Loucy (cell line): ENCODE measurements around the gene NEDD4L.

Experiments
- H2AFZ ChIP-seq: fragments of 200-600 bp; sonication (generic); 2 replicates; pipeline ENCODE4 v1.6.0; 2016; ENCODE audit warnings: antibody characterized with exemption, mild to moderate bottlenecking, low read length, moderate library complexity
- H3F3A ChIP-seq: fragments of 200-600 bp; 2 replicates; pipeline ENCODE4 v1.6.0; 2016; ENCODE audit warnings: antibody characterized with exemption, low read depth, mild to moderate bottlenecking
- H3K27me3 ChIP-seq: fragments of 200-600 bp; sonication (generic); 2 replicates; pipeline ENCODE4 v1.6.1; 2014; ENCODE audit warnings: low read length, mild to moderate bottlenecking; ENCODE audit not compliant: insufficient read depth, poor library complexity, severe bottlenecking
- H3K36me3 ChIP-seq: fragments of 200-600 bp; sonication (generic); 2 replicates; pipeline ENCODE4 v1.6.1; 2016; ENCODE audit warnings: low read length; ENCODE audit not compliant: insufficient read depth
- H3K4me1 ChIP-seq: fragments of 200-600 bp; sonication (generic); 2 replicates; pipeline ENCODE4 v1.5.1; 2014; ENCODE audit warnings: low read length, mild to moderate bottlenecking; ENCODE audit not compliant: insufficient read depth, poor library complexity, severe bottlenecking
- H3K4me2 ChIP-seq: fragments of 200-600 bp; sonication (generic); 2 replicates; pipeline ENCODE4 v1.6.0; 2014; ENCODE audit warnings: antibody characterized with exemption, low read length, low read depth, mild to moderate bottlenecking; ENCODE audit not compliant: poor library complexity, severe bottlenecking
- H3K4me3 ChIP-seq: fragments of 200-600 bp; sonication (generic); 2 replicates; pipeline ENCODE4 v1.5.1; 2014; ENCODE audit warnings: low read length, mild to moderate bottlenecking, mixed read lengths; ENCODE audit not compliant: poor library complexity, severe bottlenecking
- H3K79me2 ChIP-seq: fragments of 200-600 bp; sonication (generic); 2 replicates; pipeline ENCODE4 v1.6.1; 2014; ENCODE audit warnings: low read length; ENCODE audit not compliant: insufficient read depth
- H3K9ac ChIP-seq: fragments of 200-600 bp; sonication (generic); 2 replicates; pipeline ENCODE4 v1.6.0; 2014; ENCODE audit warnings: mild to moderate bottlenecking, low read depth, low read length, moderate library complexity; ENCODE audit not compliant: poor library complexity, severe bottlenecking
- H3K9me2 ChIP-seq: fragments of 200-600 bp; sonication (generic); replicated peaks from 2 replicates; pipeline ENCODE4 v1.6.1; 2016; ENCODE audit warnings: low read depth, low read length, mixed read lengths
- H3K9me3 ChIP-seq: fragments of 200-600 bp; sonication (generic); 2 replicates; pipeline ENCODE4 v1.6.1; 2014; ENCODE audit warnings: mild to moderate bottlenecking, antibody characterized with exemption, low read length, low read depth; ENCODE audit not compliant: insufficient read depth
- H4K20me1 ChIP-seq: fragments of 200-600 bp; sonication (generic); 2 replicates; pipeline ENCODE4 v1.6.0; 2014; ENCODE audit warnings: antibody characterized with exemption, low read length, mild to moderate bottlenecking; ENCODE audit not compliant: insufficient read depth, poor library complexity, severe bottlenecking
- EZH2phosphoT487 ChIP-seq: fragments of 200-600 bp; IDR thresholded peaks from 2 replicates; pipeline ENCODE4 v1.6.1; 2018; ENCODE audit warnings: antibody characterized with exemption, mild to moderate bottlenecking, moderate library complexity, borderline replicate concordance
- TF ChIP-seq, protein P1 (sequence below): fragments of 200-600 bp; sonication (generic); conservative IDR thresholded peaks from 2 replicates; pipeline ENCODE4 v1.5.1; 2014; ENCODE audit warnings: mild to moderate bottlenecking, antibody characterized with exemption, low read length

Gene NEDD4L

GRCh38 chr18:58135701-58136331 lies 91.8 kb downstream of the NEDD4L start:
- H3K9ac ChIP-seq, result no peak overlapping the region
- peak overlapping the region; percentile 62 for H3K4me3 ChIP-seq
- no peaks in the 10 kb centered on the region for H3K27me3 ChIP-seq
- H3K36me3 ChIP-seq, result no peaks in the 10 kb centered on the region
- H2AFZ ChIP-seq, result no peak overlapping the region
- H3K9me2 ChIP-seq, result no peaks in the 10 kb centered on the region
- peaks cover 22% of the 10 kb centered on the region for H3K4me1 ChIP-seq
- no peaks in the 10 kb centered on the region for H3F3A ChIP-seq
- H3K79me2 ChIP-seq, result peaks cover 13% of the 10 kb centered on the region; the same call in 1 of the 2 replicates
- TF ChIP-seq, protein P1, sequence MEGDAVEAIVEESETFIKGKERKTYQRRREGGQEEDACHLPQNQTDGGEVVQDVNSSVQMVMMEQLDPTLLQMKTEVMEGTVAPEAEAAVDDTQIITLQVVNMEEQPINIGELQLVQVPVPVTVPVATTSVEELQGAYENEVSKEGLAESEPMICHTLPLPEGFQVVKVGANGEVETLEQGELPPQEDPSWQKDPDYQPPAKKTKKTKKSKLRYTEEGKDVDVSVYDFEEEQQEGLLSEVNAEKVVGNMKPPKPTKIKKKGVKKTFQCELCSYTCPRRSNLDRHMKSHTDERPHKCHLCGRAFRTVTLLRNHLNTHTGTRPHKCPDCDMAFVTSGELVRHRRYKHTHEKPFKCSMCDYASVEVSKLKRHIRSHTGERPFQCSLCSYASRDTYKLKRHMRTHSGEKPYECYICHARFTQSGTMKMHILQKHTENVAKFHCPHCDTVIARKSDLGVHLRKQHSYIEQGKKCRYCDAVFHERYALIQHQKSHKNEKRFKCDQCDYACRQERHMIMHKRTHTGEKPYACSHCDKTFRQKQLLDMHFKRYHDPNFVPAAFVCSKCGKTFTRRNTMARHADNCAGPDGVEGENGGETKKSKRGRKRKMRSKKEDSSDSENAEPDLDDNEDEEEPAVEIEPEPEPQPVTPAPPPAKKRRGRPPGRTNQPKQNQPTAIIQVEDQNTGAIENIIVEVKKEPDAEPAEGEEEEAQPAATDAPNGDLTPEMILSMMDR, result peak; percentile 93
- TF ChIP-seq EZH2phosphoT487, result no peak
- no peaks in the 10 kb centered on the region for H4K20me1 ChIP-seq
- no peaks in the 10 kb centered on the region for H3K9me3 ChIP-seq
- peak overlapping the region; percentile 78 for H3K4me2 ChIP-seq

- Histone ChIP-seq H3K9me2 (no peaks in the 10 kb centered on the region), H3K4me3 (no peak overlapping the region), H3K27me3 (no peaks in the 10 kb centered on the region), H2AFZ (no peak overlapping the region), H3F3A (no peaks in the 10 kb centered on the region), H3K4me1 (peaks cover 19% of the 10 kb centered on the region), H4K20me1 (no peaks in the 10 kb centered on the region), H3K9me3 (no peaks in the 10 kb centered on the region), H3K36me3 (no peaks in the 10 kb centered on the region), H3K79me2 (peaks cover 7% of the 10 kb centered on the region; the same call in 1 of the 2 replicates), H3K9ac (no peak overlapping the region), H3K4me2 (no peak overlapping the region)
- no peak for TF ChIP-seq EZH2phosphoT487
Observed at GRCh38 chr18:58136879-58137278, 92.9 kb downstream of the NEDD4L start.

- no peaks in the 10 kb centered on the region for H3K36me3 ChIP-seq
- H3K4me2 ChIP-seq, result no peak overlapping the region
- no peaks in the 10 kb centered on the region for H3F3A ChIP-seq
- no peaks in the 10 kb centered on the region for H3K9me2 ChIP-seq
- H3K4me3 ChIP-seq, result no peak overlapping the region
- H3K9ac ChIP-seq, result no peak overlapping the region
- H3K27me3 ChIP-seq, result no peaks in the 10 kb centered on the region
- H3K4me1 ChIP-seq, result peaks cover 17% of the 10 kb centered on the region
- no peak overlapping the region for H2AFZ ChIP-seq
- H3K79me2 ChIP-seq, result peaks cover 7% of the 10 kb centered on the region; the same call in 1 of the 2 replicates
- no peaks in the 10 kb centered on the region for H3K9me3 ChIP-seq
- no peak for TF ChIP-seq EZH2phosphoT487
- TF ChIP-seq, protein P1, result no peak
- H4K20me1 ChIP-seq, result no peaks in the 10 kb centered on the region
Observed at GRCh38 chr18:58139459-58140386, 95.7 kb downstream of the NEDD4L start.
